NCI-H460 (cell line): ENCODE measurements around the gene ZDHHC8. TPM values are rescaled to one million over a fixed set of nuclear protein-coding genes. Genes with fewer than 3 reads are reported as not detected.
"Not testable (repeated sequence)": the region's sequence is repeated elsewhere in the genome, so short reads cannot be mapped to it uniquely, and the experiment has no call there.

Source experiments
- DNase-seq: peaks from one replicate; pipeline ENCODE4 v3.0.0-alpha.2; 2016; ENCODE audit warnings: low read depth; ENCODE audit errors: extremely low read depth
- total RNA-seq: library from RNA; depleted of rRNA; stranded (reverse); fragments of >200 nt; shearing (Covaris generic); gene quantifications from 2 replicates; pipeline ENCODE4 v1.2.3, GENCODE V29; 2014

Gene ZDHHC8
- total RNA-seq, 1 experiment from 2014 or later, result 8.1 TPM

DNA sequence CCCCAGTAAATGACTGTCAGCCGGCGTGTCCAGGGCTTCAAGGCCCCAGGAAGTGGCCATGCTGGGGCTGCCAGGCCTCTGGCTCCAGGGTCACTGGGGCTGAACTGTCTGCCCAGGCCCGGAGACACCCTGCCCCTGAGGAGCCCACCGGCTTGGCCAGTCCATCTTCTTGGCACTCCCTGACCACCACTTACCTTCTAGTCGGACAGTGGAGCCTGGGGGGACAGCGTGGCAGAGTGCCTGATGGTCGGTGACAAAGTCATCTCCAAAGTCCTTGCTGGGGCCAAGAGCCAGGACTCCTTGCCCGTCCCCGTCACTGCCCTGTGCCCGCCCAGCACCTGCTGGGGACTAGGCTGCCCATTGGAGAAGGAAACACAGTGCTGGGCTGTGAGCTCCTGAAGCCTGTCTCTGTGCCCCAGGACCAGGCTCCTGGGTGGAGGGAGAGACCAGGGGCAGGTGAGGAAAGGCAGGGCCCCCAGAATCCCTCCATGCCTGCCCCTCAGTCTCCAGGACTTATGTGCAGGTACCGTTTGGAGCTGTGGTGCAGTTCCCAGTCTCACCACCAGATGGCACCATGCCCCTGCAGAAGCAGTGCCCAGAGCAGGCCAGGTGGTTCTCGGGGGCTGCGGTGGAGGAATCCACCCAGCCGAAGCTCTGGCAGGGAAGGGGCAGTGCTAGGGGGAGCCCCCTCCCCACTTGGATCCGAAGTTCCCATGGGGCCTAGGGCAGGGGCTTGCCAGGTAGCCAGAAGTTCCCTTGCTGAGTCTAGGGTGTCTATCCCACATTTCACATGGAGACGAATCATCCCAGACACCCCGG lies 25.2 kb downstream of the ZDHHC8 start:
- DNase-seq, result peak; percentile 52

DNA sequence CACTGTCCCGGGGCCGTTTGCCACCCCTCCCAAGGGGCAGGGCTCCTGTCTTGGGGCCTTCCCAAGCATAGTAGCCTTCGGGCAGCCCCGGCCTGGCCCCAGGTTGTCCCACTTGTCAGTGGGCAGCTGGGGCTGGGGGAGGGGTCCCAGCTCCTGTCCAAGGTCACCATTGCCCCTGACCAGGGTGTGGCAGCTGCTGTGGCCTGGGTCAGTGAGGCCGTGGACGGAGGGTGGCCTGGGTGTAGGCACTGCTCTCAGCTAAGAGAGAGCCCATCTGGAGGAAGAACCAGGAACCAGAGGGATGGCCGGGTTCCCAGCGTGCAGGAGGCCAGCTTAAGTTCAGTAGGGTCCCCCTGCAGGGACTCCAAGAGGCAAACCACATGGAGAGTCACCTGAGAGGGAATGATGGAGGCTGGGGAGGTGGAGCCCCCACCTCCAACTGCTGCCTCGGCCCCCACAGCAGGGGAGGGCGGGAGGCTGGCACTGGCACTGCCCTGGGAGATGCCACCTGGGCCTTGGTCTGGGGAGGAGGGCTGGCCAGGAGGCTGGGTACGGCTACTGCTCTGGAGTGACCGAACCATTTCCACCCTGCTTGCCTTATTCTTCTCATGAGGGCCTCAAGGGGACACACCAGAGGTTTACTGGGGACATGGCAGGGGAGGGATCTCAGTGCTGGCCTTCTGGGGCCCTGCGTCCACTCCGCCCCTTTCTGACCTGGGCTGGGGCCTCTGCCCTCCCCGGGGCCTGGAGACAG lies 26.0 kb downstream of the ZDHHC8 start:
- DNase-seq, result no peak

DNA sequence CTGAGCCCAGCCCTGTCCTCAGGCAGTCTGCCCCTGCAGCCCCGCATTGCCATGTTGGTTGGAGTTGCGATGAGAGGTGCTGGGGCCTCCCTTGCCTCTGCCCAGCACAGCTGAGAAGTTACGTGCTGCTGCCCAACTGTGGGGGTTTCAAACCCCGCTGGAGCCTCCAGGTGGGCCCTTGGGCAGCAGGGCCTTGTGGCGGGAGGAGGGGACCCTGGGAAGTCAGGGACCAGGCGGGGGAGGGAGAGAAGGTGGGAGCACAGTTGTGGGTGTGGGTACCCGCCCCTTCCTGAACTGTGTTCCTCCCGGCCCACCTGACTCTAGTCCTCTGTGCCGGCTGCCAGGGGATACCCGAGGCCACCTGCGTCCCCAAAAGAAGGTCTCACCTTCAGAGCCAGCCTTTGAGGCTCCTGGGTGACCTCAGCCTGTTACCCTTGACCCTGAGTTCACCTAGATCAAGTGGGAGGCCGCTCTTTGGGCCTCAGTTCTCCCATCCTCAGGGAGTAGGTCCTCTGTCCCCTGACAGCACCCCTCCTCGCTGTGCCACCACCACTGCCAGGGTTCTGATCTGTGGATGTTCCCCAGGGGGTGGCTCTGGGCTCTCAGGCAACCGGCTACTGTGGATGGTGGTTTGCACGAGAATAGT lies 26.9 kb downstream of the ZDHHC8 start:
- DNase-seq, result no peak

DNA sequence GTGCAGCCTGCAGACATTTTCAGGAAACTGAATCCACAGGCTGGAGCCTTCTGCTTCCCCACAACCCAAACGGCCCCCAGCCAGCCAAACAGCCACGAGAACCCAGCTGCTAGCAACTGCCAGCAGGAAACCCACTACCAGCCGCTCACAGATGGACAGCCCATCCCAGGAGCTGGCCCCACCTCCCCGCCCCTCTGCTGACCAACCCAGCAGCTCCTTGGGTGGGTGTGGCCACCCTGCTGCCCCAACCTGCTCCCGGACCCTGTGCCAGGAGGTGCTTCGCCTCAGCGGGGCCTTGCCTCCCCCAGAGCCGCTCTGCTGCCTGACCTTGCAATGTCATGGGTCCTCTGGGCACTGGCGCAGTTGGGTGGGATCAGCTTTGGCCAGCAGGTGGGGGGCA lies 27.5 kb downstream of the ZDHHC8 start:
- DNase-seq, result no peak

DNA sequence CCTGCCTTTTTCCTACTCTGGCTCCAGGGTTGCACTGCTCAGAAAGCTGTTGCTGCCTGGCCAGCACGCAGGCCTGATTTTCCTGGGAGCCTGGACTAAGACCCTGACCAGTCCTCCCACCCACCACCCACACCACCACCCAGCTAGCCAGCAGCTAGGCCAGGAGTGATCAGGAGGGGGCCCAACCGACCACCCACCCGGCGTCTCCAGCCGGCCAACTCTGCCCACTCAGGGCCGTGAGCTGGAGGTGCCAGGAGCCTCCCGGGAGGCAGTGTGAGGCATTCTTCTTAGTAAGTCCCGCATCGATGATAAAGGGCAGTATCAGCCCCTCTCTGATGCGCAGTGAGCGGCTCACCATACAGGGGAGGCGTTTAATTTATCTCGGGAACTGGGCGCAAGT lies 27.9 kb downstream of the ZDHHC8 start:
- DNase-seq, result not testable (repeated sequence)

DNA sequence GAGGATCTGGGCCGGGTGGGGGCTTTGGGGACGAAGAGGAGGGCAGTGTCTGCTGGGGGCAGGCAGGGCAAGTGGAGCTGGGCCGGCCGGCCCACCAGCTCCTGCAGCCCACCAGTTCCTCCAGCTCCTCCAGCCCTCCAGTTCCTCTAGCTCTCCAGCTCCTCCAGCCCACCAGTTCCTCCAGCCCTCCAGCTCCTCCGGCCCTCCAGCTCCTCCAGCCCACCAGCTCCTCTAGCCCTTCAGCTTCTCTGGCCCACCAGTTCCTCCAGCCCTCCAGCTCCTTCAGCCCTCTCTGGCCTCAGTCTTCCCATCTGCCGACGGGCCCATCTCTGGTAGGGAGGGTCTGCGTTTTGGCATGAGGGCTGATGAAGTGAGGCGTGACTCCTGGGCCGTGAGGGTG lies 28.4 kb downstream of the ZDHHC8 start:
- DNase-seq, result no peak

DNA sequence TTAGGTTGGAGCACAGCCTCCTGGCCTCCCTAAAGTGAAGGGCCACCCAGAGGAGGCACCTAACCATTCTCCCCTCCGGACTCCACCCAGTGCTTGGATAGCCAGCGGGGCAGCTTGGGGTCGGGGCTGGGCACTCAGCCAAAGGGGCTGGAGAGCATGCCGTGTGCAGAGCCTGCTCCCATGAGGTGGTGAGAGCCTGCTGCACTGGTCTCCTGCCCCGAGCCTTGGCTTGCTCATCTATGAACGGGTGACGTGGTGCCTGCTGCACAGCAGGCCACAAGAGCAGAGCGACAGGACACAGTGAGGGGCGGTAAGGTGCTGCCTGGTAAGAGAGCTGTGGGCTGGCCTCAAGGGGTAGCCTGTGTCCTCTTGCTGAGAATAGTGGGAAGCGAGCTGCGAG lies 33.3 kb downstream of the ZDHHC8 start:
- no peak for DNase-seq

DNA sequence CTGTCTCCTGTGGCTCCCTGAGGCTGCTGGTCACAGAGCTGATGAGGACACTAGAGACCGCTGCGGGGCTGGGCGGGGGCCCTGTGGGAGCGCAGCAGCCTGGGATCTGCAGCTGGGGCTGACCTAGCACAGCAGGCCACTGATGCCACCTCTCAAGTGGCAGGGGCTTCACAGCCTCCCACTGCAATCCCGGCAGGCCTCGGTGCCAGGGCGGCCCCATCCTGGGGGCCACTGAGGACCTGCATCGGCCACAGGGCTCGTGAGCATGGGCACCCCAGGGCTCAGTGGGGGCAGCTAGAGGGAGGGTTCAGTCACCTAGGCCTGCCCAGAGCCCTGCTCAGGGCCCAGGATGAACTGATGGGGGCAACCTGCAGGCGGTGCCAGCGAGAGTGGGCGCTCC lies 33.8 kb downstream of the ZDHHC8 start:
- no peak for DNase-seq

DNA sequence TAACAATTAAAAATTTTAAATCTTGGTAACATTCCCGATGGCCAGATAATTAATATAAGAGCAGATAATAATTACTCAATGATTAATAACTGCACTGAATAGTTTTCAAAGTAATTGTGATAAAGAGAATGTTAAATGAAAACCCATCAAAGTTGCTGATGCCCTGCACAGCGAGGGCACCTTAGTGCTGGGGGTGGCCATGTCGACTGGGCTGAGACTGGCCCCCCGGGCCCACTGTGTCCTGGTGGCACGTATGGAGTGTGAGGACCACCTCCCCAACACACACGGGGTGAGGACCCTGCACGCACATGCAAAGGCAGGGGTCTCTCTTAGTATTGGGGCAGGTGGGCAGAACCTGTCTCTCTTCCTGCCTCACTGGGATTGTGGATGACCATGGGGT lies 34.3 kb downstream of the ZDHHC8 start:
- no peak for DNase-seq

DNA sequence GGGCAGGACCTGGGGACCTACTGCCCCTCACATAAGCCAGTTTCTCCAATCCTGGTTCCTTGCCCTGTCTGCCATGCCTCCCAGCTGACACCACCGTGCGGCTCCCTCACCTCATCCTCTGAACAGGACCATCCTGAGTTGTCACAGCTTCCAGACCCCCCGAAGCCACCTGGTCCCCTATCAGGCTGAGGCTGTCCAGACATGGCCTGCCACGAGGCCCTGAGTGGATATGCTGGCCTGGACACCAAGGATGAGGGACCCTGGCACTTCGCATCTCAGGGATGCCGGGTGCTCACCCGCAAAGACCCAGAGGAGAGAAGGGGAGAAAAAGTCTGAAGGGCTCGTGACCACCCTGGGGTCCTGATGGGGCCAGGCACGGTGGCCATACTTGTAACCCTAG lies 35.1 kb downstream of the ZDHHC8 start:
- DNase-seq, result no peak

DNA sequence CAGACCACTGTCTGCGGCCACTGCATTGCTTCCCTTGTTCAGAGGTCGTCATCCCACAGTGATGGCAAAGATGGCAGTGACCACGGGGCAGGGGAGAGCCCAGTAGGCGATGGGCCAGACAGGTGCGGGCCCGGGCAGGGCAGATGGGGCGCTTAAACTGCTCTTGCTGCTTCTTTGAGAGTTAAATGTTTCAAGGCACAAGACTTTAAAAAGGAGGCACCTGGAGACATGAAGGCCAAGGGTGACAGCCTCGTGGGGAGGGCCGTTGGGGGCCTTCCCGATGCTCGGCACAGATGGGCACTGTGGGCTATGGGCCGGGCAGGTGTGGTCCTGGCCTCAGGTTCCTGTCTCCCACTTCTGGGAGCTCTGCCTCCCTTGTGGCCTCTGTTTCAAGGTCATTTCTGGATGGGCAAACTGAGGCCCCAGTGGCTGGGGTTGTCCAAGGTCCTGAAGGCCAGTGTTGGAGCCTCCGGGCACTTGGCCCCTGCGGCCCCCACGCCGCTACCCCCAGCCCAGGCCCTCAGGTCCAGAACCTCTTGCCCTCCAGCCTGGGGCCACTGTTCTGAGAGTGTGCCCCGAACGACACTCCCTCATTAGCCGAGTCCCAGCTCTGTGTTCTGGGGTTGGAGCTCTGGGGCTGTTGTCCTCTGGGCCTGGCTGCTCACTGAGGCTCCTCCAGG lies 36.2 kb downstream of the ZDHHC8 start:
- no peak for DNase-seq

DNA sequence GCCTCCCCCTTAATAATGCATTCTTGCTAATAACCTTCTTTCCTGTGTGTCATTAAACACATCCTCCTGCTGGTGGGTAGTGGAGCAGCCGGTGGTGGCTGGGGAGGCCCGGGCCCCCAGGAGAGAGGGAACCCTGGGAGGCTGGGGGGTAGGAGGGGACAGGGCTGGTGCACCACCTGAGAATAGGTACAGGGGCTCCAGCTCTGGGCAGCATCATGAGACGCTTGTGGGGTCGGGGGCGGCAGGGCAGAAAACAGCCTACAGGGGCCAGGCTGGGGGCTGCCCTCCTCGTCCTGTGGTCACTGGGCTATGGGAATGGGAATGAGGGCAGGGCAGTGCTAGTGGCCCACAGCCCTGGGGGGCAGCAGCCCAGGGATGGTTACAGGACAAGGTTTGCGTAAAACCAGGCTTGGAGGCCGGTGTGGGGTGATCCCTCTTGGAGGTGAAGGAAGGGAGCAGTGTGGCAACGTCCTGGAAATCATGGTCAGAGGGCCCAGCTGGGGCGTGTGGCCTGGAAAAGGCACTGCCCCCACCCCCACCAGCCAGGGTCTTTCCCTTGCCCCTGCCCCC lies 37.7 kb downstream of the ZDHHC8 start:
- no peak for DNase-seq

DNA sequence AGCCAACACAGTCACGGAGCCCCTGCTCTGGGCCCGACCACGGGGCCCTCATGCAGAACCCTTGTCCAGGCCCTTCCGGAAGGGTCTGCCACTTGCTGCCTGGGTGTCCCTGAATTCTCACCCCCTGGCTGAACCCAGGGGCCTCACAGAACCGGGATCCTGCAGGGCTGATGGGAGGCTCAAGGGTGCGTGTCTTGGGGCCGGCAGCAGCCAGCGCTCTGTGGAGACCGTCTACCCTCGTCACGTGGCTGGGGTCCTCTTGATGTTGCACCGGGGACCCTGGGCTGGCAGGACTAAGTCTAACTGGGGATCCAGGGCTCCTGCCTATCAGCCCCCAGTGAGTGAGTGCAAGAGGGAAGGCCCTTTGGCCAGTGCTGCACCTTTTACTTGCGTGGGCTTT lies 38.6 kb downstream of the ZDHHC8 start:
- DNase-seq, result no peak

DNA sequence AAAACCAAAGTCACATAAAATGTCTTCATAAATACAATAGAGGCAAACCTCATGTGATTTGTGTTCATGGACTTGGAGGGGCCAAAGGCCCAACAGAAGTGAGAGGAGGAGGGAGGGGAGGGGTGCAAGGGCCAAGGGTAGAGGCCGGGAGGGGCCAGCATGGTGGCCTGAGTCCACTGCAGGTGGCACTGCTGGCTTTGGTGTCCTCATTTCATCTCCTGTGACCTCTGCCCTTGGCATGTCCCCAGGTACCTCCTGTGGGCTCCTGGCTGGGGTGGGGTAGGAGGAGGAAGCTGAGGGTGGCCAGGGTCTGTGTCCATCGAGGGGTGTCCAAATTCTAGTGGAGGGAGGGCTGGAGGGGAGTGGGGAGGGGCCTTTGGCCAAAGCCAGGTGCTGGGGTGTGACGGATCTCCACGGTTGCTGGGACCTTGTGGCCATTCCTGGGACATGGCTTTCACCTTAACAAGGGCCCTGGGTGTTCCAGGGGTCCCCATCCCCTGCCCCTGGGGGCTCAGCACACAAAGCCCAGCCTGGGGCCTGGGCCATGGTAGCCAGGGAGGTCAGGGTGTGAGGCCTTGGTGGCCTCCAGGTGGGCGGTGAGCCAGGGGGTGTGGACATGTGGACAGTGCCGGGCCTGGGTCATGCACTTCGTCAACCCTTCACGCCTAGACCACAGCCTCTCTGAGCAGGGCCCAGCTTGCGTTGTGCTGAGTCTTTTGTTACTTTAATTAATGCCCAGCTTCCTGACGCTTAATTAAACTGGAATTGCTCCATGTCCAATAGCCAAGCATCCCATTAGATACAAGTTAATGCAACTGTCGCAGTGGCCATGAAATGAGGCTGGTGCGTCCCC lies 39.9 kb downstream of the ZDHHC8 start:
- DNase-seq, result no peak

DNA sequence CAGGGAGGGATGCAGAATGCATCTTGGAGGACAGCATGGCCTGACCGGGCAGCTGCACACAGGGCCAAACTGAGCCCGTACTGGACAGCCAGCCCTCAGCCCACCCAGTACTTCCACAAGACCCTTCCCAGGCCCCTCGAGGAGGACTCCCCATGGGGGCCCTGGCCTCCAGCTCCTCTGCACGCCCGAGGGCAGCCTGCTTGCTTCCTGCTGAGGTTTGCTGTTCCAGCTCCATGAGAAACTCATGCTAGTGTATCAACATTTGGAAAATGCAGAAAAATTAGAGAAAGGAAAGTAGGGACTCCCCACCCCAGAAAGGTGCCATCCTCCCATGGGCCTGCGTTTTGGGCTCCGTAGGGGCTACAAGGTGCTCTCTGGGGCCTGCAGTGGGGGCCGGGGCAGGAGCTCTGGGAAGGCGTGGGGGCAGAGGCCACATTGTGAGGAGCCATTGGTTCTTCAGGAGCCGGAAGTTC lies 40.6 kb downstream of the ZDHHC8 start:
- DNase-seq, result no peak

DNA sequence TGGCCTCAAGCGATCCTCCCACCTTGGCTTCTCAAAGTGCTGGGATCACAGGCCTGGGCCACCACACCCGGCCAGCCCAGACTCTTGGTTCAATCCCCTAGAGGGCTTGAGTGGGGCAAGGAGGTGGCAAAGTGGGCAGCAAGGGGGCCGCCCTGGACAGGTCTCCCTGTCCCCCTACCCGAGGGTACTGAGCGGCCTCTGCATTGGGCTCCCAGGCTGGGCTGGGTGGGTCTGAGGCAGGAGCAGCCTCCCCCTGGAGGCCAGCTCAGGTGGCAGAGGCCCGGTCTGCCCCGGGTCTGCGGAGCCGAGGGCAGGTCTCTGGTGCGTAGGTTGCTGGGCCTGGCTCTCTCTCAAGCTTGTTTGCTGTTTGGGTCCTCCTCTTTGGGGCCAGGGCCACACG lies 41.6 kb downstream of the ZDHHC8 start:
- DNase-seq, result no peak

DNA sequence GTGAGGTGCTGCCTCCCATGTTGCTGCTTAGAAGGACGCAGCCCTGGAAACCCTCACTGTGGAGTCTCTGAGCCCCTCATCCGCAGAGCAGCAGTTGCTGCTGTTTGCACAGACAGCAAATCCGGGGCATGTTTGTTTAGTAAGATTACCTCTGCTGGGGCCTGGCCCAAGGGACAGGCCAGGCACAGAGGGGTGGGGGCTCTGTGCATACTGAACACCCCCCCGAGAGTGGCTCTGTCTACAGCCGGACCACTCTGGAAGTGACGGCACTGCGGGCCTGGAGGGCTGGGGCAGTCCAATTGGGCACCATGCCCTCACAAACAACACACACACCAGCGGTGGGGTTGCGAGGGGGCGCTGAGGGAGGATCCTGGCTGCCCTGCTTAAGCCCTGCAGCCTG lies 42.2 kb downstream of the ZDHHC8 start:
- DNase-seq, result no peak

DNA sequence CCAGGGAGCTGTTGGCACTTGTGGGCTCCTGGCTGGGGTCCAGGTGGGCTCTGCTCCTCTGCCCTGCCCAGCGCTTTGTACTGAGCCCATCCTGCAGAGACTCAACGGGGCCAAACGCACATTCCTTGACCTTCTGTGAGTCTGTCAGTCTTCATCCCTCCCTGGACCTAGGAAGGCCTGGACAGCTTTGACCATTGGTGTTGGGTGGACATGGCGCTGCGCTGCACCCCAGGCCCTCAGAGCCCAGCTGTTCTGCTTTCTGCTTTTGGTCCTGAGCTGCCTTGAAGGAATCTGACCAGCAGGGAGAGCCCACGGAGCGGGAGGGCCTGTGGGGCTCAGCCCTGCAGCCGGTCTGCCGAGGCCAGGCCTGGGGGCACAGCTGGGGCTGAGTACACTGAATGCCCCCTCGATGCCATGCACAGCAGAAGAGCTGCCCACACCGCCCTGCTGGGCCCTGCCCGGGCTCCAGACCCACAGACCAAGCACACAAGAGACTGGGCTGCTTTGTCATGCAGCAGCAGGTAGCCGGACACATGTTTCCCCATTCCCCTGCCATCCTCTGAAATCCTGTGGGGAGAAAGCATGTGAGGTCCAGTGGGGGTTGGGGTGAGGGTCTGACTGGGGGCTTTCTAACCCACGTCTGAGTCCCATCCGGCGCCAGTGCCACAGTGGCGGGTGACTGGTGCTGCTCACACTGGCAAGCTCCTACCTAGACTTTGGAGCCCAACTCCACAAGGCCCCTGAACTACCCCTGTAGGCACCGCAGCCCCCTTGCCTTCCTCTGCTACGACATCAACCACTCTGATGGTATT lies 43.4 kb downstream of the ZDHHC8 start:
- DNase-seq, result no peak

DNA sequence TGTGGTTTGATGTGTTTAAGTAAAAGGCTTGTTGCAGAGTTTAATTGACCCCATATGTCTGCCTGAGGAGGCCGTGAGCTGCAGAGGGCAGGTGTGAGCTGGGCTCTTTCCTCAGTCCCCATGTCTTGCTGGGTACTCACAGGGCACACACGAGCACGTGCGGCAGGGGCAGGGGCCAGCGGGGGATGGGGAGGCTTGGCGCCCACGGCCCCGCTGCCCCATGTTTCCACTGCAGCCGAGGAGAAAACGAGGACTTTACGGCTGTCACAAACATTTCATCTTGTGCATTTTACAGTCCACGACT lies 43.9 kb downstream of the ZDHHC8 start:
- DNase-seq, result no peak
